LNCAP (cell line): ENCODE results near the gene ZFTA.

Source experiments
- CTCF ChIP-seq: fragments of 450-650 bp; IDR thresholded peaks from 2 replicates; pipeline ENCODE4 v1.5.1; 2017; ENCODE audit warnings: mild to moderate bottlenecking

ZFTA gene

GRCh38 chr11:63736864-63737263 lies 31.7 kb downstream of the ZFTA start:
- TF ChIP-seq CTCF, result no peak

- no peak for TF ChIP-seq CTCF
Observed at GRCh38 chr11:63729326-63729725, 39.2 kb downstream of the ZFTA start.

GRCh38 chr11:63720611-63721010 lies 48.0 kb downstream of the ZFTA start:
- TF ChIP-seq CTCF, result no peak

- TF ChIP-seq CTCF, result no peak
Observed at GRCh38 chr11:63719987-63720386, 48.6 kb downstream of the ZFTA start.

GRCh38 chr11:63719001-63719400 lies 49.6 kb downstream of the ZFTA start:
- TF ChIP-seq CTCF, result no peak
